DOHH2 (cell line): ENCODE measurements around the gene COG4.

Source experiments
- EZH2phosphoT487 ChIP-seq: fragments of 200-600 bp; sonication (generic); IDR thresholded peaks from 2 replicates; pipeline ENCODE4 v1.6.1; 2017; ENCODE audit warnings: borderline replicate concordance, mild to moderate bottlenecking, antibody characterized with exemption, low read length, moderate library complexity, mixed read lengths
- TF ChIP-seq, protein P1 (sequence below): fragments of 200-600 bp; sonication (generic); IDR thresholded peaks from one replicate; pipeline ENCODE4 v1.5.1; 2014; ENCODE audit warnings: antibody characterized with exemption, mild to moderate bottlenecking, low read depth, low read length; ENCODE audit not compliant: poor library complexity, severe bottlenecking

DNA sequence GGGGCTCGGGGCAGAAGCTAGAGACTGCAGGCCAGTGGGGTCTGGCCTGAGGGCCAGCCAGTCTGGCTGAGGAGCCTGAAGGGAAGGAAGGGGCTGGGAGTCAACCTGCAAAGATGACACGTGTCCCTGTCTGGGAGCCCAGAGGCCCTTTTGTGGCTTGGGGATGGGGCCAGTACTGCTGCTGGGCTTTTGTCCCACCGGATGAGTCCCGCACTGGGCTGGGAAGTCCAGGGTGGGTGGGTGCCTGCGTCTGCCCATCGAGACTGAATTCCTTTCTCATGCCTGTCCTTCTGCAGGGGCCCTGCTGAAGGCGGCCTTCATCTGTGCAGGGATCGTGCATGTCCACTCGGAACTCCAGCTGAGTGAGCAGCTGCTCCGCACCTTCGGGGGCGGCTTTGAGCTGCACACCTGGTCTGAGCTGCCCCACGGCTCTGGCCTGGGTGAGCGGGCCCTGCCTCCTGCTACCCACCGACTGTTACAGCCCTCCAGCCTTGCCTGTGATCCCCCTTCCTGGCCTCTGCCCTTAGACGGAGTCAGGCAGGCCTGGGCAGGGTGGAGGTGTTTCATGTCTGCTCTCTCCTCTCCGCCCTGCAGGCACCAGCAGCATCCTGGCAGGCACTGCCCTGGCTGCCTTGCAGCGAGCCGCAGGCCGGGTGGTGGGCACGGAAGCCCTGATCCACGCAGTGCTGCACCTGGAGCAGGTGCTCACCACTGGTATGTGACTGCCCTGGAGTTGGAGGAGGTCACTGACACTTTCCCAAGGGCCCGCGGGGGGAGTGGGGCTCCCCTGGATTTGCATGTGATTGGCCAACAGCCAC, 48.1 kb downstream of the COG4 start:
- TF ChIP-seq EZH2phosphoT487, result no peak
- TF ChIP-seq, protein P1, sequence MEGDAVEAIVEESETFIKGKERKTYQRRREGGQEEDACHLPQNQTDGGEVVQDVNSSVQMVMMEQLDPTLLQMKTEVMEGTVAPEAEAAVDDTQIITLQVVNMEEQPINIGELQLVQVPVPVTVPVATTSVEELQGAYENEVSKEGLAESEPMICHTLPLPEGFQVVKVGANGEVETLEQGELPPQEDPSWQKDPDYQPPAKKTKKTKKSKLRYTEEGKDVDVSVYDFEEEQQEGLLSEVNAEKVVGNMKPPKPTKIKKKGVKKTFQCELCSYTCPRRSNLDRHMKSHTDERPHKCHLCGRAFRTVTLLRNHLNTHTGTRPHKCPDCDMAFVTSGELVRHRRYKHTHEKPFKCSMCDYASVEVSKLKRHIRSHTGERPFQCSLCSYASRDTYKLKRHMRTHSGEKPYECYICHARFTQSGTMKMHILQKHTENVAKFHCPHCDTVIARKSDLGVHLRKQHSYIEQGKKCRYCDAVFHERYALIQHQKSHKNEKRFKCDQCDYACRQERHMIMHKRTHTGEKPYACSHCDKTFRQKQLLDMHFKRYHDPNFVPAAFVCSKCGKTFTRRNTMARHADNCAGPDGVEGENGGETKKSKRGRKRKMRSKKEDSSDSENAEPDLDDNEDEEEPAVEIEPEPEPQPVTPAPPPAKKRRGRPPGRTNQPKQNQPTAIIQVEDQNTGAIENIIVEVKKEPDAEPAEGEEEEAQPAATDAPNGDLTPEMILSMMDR, result no peak
